Measurements from ENCODE around the gene MYH11.

MYH11 gene

GRCh38 chr16:15768201-15768600 is 88.6 kb downstream of the MYH11 start:
- in situ Hi-C loops (cut with MboI; ENCODE audit: low sequenced_read_pairs, unreplicated experiment) = no loop called here
- DNase-seq (ENCODE audit: low spot score) = no peak
- TF ChIP-seq CTCF (IDR thresholded peaks at IDR 0.05; ENCODE audit: borderline replicate concordance, control extremely low read depth, extremely low read depth, insufficient read depth, missing control alignments) = no peak

DNA sequence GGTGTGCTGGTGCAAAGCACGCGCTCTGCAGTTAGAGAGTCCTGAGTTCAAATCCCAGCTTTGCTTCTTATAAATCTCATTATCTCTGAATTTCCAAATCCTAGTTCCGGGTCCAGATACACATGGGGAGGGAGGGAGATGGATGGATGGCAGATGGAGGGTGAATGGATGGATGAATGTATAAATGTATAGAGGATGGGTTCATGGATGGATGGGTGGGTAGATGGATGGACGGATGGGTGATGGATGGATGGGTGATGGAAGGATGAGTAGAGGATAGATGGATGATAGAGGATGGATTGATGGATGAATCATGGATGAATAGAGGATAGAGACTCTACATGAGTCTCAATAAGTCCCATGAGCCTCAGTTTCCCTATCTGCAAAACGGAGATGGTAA is 89.9 kb downstream of the MYH11 start:
- in situ Hi-C loops (cut with MboI; ENCODE audit: low sequenced_read_pairs, unreplicated experiment) = no loop called here
- TF ChIP-seq CTCF (IDR thresholded peaks at IDR 0.05; ENCODE audit: borderline replicate concordance, control extremely low read depth, extremely low read depth, insufficient read depth, missing control alignments) = no peak
- DNase-seq (ENCODE audit: low spot score) = no peak

GRCh38 chr16:15765880-15766279 is 90.9 kb downstream of the MYH11 start:
- TF ChIP-seq CTCF (IDR thresholded peaks at IDR 0.05; ENCODE audit: borderline replicate concordance, control extremely low read depth, extremely low read depth, insufficient read depth, missing control alignments) = peak; percentile 80
- DNase-seq (ENCODE audit: low spot score) = peak; percentile 81
- in situ Hi-C loops (cut with MboI; ENCODE audit: low sequenced_read_pairs, unreplicated experiment) = no loop called here

DNA sequence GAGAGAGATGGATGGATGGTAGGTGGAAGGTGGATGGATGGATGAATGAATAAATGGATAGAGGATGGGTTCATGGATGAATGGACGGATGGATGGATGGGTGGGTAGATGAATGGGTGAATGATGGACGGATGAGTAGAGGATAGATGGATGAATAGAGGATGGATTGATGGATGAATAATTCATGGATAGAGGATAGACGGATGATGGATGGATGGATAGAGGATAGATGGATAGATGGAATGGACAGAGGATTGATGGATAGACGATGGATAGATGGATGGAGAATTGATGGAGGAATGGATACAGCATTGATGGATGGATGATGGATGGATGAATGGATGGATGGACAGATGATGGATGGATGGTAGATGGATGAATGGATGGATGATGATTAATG is 91.7 kb downstream of the MYH11 start:
- no peak for TF ChIP-seq CTCF (IDR thresholded peaks at IDR 0.05; ENCODE audit: borderline replicate concordance, control extremely low read depth, extremely low read depth, insufficient read depth, missing control alignments)
- no peak for DNase-seq (ENCODE audit: low spot score)
- in situ Hi-C loops (cut with MboI; ENCODE audit: low sequenced_read_pairs, unreplicated experiment) = no loop called here

DNA sequence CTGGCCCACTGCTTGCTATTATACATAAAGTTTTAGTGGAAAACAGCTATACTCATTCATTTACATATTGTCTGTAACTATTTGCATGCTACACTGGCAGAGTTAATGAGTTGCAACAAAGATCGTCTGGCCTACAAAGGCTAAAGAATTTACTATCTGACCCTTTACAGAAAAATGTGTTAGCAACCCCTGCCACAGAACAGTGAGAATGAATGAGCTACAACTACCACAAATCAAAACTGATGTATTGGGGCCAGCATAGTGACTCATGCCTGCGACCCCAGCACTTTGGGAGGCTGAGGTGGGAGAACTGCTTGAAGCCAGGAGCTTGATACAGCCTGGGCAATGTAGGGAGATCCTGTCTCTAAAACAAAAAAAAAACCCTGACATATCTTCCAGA is 92.7 kb downstream of the MYH11 start:
- no peak for DNase-seq (ENCODE audit: low spot score)
- in situ Hi-C loops (cut with MboI; ENCODE audit: low sequenced_read_pairs, unreplicated experiment) = no loop called here
- no peak for TF ChIP-seq CTCF (IDR thresholded peaks at IDR 0.05; ENCODE audit: borderline replicate concordance, control extremely low read depth, extremely low read depth, insufficient read depth, missing control alignments)

- no peak for TF ChIP-seq CTCF (IDR thresholded peaks at IDR 0.05; ENCODE audit: borderline replicate concordance, control extremely low read depth, extremely low read depth, insufficient read depth, missing control alignments)
- in situ Hi-C loops (cut with MboI; ENCODE audit: low sequenced_read_pairs, unreplicated experiment) = no loop called here
- DNase-seq (ENCODE audit: low spot score) = no peak
Measured at GRCh38 chr16:15760129-15760528, 96.7 kb downstream of the MYH11 start.

GRCh38 chr16:15759070-15759469 is 97.8 kb downstream of the MYH11 start:
- no peak for TF ChIP-seq CTCF (IDR thresholded peaks at IDR 0.05; ENCODE audit: borderline replicate concordance, control extremely low read depth, extremely low read depth, insufficient read depth, missing control alignments)
- in situ Hi-C loops (cut with MboI; ENCODE audit: low sequenced_read_pairs, unreplicated experiment) = loop anchor here (10.0 kb wide), 1 partner anchor 56 kb away; no protein-coding TSS in a partner anchor
- DNase-seq (ENCODE audit: low spot score) = no peak

All from GM13976 (cell line).